Renal cortex interstitium (tissue), 11 donors: ENCODE results near the gene CTRB2. TPM values are rescaled to one million over a fixed set of nuclear protein-coding genes. Genes with fewer than 3 reads are reported as not detected.
"Not testable (repeated sequence)": the region's sequence is repeated elsewhere in the genome, so short reads cannot be mapped to it uniquely, and the experiment has no call there.

Experiments used
- DNase-seq, 11 donors: peaks; one replicate each; pipeline ENCODE4 v3.0.0-alpha.2; 2013; ENCODE audit warnings: low read depth in 9 of 11, low spot score in 4 of 11; ENCODE audit errors: extremely low read depth in 1 of 11
- polyA plus RNA-seq, 3 donors: library from polyadenylated mRNA; unstranded; fragments of 120-200 nt; gene quantifications; one replicate each; pipeline ENCODE4 v1.2.1, GENCODE V29; 2013; ENCODE audit not compliant: insufficient read length in 3 of 3

CTRB2 gene
- polyA plus RNA-seq, 3 donors = not detected

DNA sequence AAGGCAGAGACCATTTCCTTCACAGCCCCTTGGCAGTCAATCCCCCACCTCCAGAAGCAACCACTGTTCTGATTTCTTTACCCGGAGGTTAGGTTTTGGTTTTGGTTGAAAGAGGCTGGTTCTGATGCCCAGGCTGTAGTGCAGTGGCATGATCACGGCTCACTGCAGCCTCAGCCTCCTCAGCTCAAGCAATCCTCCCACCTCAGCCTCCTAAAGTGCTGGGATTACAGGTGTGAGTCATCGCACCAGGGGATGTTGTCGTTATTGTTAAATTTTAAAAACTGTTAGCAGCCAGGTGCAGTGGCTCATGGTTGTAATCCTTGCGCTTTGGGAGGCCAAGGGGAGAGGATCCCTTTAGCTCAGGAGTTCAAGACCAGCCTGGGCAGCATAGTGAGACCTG, 3.0 kb upstream of the CTRB2 start:
- DNase-seq = no peak

DNA sequence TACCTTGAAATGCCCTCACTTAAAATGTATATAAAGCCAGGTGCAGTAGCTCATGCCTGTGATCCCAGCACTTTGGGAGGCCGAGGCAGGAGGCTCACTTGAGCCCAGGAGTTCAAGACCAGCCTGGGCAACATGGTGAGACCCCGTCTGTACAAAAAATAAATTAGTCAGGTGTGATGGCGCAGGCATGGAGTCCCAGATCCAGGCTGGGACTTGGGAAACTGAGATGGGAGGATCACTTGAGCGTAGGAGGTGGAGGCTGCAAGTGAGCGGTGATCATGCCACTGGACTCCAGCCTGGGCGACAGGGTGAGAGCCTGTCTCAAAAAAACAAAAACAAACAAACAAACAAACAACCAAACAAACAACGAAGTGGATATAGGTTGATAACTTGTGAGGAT, 2.6 kb upstream of the CTRB2 start:
- not testable (repeated sequence) for DNase-seq

DNA sequence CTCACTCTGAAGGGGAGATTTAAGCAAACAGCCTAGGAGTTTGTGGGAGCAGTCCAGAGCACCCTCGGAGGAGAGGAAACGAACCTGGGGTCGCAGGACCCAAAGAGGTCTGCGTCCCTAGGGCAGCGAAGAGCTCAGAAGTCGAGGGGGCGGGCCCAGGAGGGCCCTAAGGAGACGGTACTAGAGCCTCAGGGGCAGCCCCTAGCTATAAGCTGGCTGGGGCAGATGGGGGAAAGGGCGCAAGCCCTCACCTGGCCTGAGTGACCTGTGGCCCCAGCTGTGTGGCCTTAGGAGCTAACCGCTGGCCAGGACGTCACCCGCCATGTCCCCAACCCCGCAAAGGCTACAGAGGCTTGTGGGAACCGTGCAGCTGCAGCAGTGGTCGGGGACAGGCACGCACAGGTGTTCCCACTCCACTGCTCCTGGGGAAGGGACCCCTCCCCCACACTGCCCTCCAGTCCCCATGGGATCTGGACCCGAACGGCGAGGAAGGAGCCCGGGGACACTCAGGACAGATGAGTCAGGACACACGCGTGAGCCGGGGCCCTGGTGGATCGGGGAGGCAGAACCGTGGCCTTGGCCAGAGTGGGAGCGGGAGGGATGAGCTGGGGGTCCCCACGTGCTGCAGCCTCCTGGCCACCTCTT, 2.0 kb upstream of the CTRB2 start:
- no peak for DNase-seq

DNA sequence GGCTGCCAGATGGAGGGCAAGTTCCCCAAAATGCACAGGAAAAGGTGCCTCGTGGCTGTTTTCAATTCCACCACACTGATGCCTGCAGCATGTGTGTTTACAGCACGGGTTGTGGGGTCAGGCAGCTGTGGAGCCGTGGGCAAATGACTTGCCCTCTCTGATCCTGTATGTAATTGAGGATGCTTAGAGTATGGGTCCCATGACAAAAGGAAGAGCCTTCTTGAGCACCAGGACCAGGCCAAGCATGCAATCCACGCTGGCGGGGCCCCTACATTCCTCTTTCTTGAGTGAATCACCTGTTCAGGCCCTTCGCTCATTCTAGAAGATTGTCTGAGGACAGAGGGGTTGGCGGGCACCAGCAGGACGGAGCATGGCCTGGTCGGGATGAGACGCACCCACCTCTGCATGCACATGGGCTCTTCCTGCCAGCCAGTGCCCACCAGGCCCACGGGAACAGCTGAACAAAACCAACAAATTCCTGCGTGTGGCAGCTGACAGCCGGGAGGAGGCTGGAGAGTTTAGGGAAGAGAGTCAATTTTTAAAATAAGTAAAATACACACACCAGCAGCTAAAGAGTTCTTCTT, 1.4 kb upstream of the CTRB2 start:
- no peak for DNase-seq

DNA sequence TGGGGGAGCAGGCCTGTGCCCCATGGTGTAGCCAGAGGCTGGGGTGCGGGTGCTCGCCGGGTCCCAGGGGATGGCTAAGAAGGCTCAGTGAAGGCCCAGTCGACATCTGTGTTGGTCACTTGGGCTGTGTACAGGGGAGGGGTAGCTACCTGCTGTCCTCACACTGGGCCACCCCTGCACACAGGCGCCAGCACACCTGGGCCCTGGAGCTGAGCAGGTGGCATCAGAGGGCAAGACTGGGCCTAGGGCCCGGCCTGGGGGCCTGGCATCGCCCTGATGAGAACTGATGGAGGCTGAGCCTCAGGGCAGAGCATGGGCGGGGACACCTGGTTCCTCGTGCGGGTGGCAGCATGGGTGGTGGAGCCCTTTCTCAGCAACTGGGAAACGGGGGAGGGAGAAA, 870 bp upstream of the CTRB2 start:
- no peak for DNase-seq

DNA sequence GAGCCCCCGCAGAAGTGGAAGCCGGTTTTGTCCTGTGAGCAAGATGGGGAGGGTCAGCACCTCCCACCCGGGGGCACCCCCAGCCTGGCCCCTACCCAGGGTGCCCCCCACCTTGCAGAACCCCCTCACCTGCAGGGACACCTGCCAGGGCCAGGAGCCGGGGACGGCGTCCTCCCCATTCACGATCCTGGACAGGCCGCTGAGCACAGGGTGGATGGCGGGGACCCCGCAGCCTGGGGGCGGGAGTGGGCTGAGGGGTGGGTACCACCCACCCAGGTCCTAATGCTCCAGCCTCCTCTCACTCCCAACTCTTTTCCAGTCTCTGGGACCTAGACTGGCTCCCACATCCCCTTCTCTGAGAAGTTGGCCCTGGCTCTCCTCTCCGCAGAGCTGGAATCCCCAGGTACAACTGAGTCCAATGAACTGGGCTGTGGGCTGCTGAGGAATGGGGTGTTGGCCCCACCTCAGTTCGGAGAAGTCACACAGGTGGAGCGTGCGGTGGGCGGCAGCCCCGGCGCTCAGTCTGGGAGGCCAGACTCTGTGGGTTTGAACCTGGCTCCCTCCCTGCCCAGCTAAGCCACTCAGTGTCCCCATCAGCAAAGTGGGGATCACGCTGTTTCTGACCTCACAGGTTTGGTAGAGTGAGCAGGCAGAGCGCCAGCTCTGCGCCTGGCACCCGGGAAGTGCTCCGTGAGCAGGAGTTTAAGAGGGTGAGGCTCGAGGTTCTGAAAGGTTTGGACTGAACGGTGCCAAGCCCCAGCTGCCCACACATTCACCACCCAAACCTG, 806 bp downstream of the CTRB2 start:
- DNase-seq = not testable (repeated sequence)

DNA sequence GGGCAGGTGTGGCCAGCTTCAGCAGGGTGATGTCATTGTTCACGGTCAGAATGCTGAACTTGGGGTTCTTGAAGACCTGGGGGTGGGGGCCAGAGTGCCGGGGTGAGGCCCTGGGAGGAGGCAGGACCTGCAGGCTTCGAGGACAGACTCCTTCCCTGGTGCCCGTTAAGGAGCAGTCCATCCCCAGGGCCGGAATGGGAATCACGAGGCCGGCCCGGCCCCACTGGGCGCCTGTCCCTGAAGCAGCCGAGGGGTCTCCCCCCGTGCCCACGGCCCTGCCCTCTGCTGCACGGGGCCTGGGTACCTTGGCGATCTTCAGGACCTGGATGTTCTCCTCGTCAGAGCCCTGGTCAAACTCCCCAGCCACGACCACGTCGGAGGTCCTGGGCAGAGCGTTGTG, 1.5 kb downstream of the CTRB2 start:
- DNase-seq = not testable (repeated sequence)

DNA sequence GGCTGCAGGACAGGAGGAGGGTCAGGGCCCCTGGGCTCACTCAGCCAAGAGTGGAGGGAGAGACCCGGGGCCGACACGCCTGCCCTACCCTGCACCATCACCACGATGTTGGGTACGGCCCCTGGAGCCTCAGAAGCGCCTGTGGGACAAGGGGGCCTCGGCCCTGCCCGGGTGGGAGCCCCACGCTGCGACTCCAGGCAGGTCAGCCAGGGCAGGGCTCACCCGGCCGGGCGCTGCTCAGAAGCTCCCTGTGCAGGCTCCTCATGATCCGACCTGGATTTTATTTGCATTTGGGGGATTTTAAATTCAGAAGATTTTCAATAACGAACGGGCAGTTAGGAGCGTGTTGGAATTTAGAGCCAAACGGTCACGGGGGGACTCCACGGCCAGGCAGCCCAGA, 2.1 kb downstream of the CTRB2 start:
- not testable (repeated sequence) for DNase-seq

DNA sequence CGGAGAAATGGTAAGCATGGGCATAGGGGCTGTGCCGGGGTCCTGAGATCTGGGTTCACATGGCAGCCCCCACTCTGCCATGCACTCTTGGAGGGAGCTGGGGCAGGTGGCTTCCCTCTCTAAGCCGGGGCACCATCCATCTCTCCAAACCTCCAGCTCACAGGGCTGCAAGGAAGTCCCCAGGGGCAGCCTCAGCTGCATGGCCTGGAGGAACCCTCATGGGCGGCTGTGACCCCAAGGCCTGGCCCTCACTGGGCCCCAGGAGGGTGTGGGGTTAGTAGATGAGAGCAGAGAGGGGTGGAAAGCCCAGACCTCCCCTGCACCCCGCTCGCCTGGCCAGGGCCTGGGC, 2.6 kb downstream of the CTRB2 start:
- DNase-seq = no peak

DNA sequence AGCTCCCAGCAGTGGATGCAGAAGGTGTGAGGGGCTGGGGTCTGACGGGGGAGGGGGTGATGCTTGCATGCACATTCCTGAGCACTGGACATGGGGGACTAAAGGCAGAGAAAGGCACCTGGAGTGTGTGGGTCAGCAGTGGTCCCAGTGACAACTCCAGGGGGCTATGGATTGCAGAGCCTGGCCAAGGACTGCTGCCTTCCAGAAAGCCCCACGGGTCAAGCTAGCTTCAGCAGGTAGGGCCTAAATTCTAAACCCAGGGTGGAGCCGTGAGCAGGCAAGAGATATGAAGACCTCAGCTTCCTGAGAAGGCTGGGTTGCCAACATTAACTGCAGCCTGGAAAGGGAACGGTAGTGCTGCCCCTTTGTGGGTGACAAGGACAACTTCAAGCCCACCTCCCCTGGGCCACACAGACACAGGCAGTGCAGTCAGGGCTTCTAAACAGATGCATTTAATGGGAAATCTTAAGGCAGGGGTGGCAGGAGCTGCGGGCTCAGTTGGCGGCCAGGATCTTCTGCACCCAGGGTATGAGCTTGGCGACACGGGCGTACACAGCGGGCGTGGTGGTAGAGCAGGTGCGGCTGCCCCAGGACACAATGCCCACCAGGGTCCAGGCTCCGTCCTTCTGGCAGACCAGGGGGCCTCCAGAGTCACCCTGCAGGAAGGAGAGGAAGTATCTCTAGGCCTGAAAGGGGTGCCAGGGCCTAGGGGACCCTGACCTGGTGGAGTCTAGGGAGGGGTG, 3.1 kb downstream of the CTRB2 start:
- DNase-seq = no peak

DNA sequence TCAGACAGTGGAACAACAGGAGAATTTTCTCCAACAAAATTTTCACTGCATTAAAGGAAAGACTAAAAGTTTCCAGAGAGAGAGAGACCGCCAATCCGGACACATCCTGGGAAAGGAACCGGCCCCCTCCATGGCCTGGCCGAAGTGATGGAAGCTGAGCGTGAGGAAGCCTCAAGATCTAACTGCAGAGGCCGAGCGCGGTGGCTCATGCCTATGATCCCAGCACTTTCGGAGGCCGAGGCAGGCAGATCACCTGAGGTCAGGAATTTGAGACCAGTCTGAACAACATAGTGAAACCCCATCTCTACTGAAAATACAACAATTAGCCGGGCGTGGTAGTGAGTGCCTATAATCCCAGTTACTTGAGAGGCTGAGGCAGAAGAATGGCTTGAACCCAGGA, 3.9 kb downstream of the CTRB2 start:
- no peak for DNase-seq

DNA sequence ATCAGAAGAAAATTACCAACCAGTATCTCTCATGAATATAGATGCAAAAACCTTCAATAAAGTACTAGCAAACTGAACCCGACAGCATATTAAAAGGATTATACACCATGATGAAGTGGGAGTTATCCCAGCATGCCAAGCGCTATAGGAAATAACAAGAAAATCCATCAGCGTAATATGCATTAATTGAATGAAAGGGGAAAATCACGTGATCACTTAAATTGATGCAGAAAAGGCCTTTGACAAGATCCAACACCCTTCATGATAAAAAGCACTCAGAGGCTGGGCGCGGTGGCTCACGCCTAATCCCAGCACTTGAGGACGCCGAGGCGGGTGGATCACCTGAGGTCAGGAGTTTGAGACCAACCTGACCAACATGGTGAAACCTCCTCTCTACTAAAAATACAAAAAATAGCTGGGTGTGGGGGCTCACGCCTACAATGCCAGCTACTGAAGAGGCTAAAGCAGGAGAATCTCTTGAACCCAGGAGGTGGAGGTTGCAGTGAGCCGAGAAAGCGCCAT, 4.8 kb downstream of the CTRB2 start:
- no peak for DNase-seq

DNA sequence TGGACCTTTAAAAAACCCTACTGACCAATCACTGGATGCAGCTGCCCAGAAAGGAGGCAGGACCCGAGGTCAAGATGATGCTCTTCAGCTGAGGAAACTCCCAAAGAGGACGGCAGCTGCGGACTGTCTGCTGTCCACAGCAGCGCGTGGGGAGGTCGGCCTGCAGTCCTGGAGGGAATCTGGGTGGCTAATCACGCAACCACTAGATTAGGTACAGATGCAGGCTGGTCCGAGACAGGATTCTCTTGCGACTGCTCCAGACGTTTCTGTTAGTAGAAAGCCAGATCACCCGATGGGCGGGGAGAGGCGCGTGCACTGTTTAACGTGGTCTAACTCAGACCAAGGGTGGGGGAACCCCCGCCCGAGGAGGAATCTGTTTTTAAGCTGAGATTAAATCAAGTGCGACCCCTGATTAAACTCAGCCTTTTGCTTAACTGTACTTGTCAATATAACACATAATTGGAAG, 8.8 kb downstream of the CTRB2 start:
- no peak for DNase-seq

DNA sequence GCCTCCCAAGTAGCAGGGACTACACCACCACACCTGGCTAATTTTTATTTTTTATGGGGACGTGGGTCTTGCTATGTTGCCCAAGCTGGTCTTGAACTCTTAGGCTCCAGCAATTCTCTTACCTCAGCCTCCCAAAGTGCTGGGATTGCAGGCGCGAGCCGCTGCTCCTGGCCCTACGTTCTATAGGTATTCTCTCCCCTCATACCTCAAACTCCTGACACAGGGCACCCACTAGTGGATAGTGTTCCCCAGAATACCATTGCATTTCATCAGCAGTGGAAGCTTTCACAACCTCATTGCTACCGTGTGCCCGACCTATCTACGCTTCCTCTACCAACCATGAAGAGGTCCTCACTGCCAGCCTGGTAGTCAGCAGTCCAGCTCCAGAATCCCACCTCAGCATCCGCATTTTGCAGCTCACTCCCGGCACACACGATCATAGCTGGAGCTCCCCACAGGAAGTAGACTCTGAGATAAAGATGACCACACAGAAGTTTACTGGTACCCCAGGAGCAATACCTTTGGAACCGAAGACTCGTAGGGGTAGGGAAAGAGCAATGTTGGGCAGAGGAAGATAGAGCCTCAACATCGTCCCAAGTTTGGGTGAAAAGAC, 9.3 kb downstream of the CTRB2 start:
- no peak for DNase-seq

DNA sequence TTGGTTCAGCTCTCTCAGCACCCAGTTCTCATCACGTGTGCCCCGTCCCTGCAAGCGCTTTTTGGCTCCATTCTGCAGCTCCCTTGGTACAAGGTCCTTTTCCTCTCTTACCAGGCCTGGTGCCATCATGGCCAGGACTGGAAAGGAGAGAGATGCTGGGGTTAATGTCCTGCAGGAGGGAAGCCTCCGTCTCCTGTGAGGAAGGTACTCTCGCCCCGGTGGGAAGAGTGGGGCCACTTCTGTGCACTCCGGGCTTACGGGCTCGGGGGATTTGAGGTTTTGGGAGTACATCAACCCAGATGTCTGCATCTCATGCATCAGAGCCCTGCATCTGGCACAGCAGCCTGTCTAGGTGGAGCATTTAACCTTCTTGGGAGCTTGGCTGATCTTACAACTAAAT, 10.1 kb downstream of the CTRB2 start:
- no peak for DNase-seq

DNA sequence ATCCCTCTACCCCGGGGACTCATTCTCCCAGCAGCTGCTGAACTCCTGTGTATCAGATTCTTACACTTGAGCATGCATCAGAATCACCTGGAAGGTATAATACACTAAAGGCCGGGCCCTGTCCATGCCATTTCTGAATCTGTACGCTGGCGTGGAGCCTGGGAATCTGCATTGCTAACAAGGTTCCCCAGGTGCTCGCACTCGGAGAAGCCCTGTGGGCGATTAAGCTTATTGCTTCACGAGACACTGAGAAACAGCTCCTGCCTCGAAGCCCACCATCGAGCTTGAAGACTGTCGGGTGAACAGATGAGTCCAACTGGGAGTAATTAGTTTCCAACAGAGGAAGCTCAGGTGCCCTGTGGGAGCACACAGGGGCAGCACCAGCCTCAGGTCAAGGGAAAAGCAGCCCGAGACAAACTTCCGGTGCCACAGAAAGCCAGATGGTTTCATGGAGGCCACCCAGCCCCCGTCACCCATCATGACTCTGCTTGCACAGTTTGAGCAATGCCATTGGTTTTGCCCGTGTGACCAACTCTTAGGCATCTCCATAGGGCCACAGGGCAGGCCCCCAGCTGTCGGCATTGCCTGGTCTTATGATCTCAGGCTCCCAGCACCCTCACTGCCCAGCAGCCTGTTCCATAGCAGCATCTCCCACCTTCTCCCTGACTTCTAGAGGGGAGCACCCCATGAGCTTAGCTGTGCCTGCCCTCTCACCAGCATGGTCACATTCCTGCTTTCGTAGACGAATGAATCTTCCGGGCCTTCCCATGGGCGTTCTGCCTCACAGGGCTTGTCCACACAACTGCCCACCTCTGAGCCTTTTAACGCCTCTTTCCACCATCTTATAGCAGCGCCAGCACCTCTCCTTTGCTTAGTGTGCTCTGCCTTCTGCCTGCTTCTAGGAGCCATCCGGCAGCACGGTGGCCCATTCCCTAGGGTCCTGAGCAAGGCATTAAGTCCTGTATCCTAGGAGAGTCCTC, 10.9 kb downstream of the CTRB2 start:
- no peak for DNase-seq

DNA sequence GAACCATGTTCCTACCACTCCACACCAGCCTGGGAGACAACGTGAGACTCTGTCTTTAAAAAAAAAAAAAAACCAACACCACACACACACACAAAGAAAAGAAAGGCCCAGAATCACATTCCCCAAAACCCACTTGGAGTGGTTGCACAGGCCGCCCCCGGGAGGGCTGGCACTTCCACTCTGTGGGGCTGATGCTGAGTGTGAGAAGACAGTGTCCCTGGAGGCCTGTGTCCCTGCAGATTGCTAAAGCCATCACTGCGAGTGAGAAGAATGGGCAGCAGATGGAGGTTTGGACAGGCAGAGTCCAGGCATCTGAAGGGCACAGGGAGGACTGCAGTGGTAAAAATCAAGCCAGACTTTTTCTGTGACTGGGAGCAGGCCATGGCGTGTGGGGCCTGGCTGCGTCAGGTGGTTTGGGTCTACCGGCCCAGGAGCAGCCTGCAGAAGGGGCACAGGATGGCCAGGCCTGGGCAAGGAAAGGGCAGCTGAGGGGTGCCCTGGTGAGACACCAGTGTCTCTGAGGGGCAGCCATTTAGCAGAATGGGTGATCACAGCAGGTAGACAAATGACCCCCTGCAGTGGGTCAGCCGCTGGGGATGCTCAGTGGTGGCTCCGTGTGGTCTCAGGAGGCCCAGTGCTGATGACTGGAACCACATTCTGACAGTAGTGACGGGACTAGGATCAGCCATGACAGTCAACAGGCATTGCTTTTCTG, 13.1 kb downstream of the CTRB2 start:
- no peak for DNase-seq

DNA sequence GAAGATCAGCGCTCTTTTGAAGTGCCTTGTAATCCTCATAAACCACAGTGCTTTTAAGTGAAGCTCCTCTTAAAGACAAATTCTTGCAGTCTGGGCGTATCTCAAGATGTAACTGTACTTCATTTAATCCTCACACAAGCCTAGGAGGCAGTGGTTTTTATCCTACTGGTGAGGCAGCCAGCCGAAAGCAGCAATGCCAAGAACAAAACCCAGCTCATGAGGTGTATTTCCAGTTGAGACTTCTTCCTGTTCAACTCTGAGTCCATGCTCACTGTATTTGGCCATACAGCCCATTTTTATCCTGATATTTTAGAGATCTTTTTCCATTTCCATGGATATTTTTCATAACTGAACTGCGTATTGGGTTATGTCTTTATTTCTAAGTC, 13.7 kb downstream of the CTRB2 start:
- no peak for DNase-seq
